GM10847 (cell line): ENCODE measurements around the gene CDC42BPB.

ENCODE experiments used
- POLR2A ChIP-seq: IDR thresholded peaks from 2 replicates; pipeline ENCODE4 v1.6.1; 2011; ENCODE audit not compliant: insufficient read length; ENCODE audit errors: extremely low read depth

CDC42BPB gene

DNA sequence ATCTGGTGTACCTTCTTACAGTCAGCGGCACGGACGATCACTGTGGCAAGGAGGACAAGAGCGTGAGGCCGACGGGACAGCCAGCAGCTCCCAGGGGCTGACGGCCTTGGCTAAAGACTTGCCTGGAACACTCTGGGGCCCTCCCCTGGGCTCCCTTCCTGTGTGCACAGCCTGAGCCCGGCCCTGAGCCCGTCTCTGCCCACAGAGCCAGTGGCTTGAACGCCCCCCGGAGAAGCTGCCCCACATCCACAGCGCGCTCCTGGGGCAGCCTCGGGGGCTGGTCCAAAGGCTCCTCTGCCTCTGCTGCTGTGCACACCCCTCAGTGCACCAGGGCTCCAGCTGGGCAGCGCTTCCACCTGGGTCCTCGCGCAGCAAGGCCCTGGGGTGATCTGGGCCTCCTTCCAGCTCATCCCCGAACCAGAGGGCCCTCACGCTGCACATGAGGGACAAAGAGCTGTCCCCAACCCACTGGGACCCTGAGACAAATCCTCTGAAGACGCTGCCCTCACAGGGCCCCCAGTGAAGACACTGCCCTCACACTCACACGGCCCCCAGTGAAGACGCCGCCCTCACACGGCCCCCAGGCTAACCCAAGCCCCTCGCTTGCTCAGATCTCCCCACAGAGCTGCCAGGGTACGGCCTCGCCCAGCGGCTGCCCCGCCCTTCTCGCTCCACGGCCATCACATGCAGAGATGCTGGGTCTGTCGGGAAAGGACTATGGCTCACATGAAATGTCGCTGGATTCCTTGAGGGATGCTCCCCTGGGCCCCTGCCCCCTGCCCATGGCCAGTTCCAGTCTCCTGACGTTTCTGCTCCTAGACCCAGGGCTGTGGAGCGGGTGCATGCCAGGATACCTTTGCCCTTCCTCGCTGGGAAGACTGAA is 112.7 kb downstream of the CDC42BPB start:
- no peak for TF ChIP-seq POLR2A

DNA sequence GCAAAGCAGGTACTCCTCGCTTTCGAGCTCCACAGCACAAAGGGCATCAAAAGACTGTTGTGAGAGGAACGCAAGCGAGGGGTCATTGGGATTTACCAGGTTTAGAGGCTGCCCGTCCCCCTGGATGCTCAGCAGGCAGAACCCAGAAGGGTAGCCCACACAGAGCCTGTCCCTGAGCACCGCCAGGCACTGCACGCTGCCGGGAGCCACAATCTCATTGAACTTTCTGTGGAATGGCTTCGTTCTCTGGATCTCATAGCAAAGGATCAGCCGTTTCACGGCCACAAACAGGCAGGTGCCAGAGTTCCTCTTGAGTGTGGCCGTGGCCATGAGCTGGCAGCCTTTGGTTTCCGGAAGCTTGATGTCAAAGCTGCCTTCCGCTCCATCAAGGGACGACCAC is 113.4 kb downstream of the CDC42BPB start:
- no peak for TF ChIP-seq POLR2A

DNA sequence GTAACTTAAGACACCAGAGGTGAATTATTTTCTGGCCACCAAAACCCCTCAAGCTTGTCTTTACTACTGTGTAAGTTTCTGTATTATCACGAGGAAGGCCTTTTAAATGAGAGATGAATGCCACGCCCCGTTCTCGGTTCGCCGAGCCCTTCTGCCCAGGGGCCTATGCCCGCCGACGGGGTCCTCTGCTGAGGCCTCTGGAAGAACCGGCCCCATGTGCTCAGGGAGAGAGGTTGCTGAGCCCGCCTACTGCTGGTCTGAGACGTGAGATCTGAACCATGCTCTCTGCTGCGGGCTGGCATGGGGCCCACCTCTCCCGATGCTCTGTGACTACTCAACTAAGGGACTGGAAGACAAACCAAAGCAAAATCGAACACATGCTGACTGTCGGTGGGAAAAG is 113.9 kb downstream of the CDC42BPB start:
- no peak for TF ChIP-seq POLR2A

DNA sequence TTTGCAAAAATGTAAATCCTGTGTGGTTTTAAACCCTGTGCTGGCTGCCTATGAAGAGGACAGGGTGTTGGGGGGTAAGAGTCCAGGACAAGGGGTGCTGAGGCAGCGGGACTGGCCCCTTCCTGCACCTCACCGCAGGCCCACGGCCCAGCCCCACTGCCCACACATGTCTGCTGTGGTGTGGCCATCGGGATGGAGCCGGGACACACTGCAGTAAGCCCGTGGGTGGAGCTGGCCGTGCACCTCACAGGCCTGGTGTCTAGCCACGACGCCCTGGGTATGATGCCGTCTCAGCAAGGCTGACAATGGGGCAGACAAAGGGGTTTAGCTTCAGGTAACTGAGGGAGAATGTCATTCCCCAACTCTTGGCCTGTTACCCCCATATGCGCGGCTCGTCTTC is 115.3 kb downstream of the CDC42BPB start:
- no peak for TF ChIP-seq POLR2A

DNA sequence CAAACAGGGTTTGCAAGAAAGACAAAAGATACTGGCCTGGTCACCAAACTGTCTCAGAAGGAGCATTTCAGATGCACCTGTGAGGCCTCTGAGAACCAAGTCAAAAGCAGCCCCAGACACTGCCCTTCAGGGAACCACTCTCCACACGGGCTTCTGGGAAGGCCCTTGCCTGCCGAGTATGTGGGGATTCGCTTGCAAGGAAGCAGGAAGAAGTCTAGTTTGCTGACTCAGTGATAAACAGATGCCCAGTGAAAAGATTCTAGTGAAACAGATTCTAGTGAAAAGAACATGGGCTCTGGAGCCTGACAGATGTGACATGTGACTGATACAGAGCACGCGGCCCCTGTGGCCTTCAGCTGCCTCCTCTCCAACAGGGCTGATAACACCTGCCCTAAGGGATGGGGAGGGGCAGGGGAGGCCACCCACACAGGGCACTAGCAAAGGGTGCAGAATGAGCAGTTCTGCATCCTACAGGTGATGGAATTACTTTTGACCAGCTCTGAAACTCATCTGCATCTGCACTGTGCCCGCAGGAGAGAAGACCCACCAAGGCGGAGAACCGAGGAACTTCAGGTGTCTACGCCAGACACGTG is 115.8 kb downstream of the CDC42BPB start:
- no peak for TF ChIP-seq POLR2A

DNA sequence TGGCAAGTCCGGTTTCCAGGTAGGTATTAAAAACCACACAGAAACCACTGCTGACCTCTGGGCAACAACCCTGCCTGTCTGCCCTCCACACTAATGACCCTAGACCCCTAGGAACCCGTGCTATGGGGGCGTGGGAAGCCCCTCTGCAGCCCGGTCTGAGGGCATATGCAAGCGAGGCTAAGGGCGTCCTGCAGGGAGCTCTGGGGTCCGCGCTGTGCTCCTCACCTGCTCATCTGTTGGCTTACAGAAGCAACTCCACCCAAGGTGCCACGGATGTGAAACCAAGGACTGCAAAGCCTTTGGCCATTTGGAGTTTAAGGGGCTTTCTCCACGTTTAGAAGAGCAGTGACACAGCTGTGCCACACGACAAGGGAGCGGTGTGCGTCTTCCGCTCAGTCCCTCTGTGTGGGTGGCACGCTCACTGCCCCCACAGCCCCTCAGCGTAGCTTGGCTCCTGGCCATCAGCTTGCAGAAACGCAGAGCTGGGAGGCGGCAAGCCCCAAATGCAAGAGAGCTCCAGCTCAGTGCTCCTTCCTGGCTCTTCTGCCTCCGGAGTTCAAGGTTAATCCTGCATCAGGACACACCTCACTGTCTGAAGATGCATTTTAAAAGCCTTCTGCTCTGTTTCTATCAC is 116.5 kb downstream of the CDC42BPB start:
- TF ChIP-seq POLR2A, result no peak

DNA sequence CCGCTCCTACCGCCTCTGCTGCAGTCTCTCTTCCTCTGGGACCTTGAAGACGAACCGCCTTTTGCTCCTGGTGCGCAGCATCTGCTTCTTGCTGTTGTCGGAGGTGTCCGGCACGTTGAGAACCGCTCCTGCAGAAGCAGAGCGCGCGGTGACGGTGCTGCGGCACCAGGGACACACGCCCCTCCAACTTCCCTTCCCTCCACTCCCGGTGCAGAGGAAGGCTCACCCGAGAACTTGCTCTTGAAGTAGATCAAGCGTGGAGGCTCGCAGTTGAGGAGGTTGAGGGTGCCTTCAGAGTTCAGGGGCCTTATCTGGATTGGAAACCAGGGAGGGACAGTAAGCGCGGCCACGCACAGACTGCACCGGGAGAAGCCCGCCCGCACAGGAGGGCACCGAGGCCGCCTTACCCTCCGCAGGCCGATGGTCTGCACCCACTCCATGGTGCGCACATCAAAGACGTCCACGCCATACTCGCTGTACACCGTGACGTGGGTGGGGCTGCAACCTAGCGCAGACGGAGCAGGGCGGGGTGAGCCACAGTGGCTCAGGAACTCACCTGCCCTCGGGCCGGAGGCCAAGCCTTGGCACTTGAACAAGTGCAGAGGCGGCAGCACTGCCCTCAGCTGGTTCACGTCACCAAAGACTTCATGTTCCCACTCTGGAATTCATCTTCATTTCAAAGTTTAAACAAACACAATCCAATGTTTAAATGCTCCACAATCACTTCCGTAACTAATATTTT is 117.4 kb downstream of the CDC42BPB start:
- TF ChIP-seq POLR2A, result no peak

DNA sequence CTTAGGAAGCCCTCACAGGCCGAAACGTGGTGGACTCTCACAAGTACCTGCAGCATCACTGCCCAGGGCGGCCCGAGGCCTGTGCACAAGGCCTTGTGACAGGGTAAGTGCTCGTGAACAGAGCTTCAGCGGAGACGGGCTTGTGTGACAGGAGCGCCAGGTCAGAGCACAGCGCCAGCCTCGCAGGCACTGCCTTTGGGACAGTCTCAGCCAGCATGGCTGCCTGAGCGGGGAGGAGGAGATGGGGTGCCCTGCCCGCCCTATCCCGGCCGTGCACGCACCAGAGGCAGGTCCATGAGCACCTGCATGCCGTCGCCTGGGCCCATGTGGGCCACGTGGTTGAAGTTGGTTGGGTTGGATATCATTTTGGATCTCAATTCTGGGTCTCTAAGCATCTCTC is 118.0 kb downstream of the CDC42BPB start:
- TF ChIP-seq POLR2A, result no peak

DNA sequence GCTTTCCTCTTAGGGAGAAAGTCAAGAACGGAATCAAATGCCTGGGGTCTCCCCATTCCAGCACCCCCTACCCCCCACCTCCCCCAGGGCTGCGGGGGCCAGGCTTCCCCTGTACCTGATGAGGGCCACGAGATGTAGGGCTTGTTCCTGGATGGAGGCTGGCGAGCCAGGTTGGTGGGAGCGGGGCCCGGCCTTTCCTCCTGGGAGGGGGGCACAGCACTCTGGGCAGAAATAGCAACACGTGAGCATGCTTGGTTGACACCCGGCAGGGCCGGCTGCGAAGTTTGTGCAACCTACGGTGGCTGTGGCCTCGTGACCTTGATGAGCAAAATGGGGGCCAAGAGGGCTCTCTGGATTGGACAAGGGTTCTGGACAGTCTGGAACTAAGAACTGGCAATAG is 119.2 kb downstream of the CDC42BPB start:
- no peak for TF ChIP-seq POLR2A

DNA sequence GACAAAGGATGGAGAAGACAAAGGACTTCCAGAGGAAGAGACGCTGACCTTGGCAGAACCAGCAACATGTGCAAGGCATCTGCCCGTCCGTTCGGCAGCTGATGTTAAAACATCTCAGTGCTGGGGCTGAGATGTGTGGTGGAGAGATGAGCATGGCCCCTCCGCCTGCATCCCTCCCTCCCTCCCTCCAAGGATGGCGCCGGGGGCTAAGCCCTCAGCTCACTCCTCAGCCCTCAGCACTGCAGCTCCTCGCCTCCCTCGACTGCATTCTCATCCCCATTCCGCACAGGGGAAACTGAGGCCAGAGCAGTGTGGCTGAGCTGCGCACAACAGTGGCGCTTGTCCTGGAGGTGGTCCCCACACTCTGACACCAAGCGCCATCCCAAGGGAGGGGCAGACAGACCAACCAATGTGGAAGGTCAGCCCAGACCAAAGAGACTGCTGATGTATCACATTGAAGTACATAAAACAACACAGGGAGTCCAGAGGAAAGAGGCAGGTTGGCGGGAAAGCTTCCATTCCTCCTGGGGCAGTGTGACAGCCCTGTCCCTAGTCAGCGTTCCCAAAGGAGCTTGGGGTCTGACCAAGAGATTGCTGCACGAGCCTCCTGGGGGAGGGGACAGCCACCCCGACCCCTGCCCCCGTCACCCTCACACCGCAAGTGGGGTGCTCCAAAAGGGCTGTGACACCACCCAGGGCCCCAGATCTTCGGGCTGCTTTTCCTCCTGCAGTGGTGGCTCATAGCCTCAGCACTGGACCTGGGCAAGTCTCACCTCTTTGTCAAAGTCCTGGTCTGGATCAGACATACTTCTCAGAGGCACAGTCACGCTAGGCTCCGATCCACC is 119.8 kb downstream of the CDC42BPB start:
- TF ChIP-seq POLR2A, result no peak

DNA sequence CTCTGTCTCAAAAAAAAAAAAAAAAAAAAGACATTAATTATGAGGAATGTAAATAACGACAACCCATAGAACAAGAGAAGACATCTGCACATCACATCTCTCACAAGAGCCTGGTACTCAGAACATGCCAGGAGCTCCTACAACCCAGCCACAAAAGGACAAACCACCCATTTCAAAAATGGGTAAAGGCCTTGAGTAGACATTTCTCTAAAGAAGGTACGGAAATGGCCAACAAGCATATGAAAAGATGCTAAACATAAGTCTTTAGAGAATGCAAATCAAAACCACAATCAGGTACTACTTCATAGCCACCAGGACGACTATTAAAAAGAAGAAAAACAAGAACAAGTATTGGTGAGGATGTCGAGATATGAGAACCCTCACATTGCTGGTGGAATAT is 121.6 kb downstream of the CDC42BPB start:
- TF ChIP-seq POLR2A, result no peak

DNA sequence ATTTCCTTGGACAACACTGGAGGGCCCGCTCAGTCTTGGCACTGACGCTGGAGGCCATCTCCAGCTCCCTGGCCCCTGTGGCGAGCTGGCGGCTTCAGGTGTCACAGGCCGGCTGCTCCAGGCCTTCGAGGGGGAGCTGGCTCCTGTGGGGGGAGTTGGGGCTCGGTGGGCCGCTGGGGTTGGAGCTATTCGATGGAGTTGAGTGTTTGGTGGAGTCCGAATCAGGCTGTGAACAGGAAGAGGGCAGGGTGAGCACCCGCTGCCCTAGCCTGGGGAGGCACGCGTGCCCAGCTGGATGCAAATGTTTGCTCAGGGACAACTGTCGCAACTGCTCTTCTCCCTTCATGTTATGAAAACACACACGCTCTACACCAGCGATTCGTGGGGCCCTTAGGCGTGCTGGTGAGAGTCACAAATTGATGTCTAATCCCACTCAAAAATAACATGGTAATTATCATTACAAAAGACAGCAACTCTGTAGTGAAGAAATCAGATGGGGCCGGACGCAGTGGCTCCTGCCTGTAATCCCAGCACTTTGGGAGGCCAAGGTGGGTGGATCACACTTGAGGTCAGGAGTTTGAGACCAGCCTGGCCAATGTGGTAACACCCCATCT is 123.6 kb downstream of the CDC42BPB start:
- no peak for TF ChIP-seq POLR2A

DNA sequence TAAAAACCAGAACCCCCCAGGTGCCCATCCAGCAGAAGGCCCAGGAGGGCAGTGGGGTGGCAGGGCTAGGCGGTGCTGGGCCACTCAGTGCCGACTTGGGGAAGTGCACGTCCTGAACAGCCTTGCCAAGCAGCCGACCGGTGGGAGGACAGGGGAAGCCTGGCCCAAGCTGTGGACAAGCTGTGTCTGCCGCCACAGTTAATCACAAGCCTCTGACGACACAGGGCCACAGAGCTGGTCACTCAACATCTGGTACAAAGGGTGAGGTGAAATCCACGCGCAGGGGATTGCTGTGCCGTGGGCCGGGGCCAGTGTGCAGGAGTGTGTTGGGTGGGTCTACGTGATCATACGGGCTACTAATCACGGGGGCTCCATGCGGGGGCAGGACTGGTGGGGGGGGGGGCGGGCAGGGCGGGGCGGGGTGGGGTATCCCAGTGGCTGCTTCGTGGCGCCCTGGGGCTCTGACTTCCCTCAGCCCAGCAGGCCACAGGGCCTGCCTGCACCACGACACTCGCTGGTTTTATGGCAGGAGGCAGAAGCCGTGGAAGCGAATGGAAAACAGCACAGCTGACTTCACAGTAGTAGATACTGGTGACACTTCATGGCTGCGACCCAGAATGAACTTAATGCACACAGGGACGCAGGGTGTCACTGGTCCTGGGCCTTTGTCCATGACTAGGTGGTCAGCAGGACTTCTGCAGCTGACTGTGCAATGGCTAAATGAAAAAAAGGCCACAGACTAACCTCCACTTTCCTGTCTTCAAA is 124.7 kb downstream of the CDC42BPB start:
- TF ChIP-seq POLR2A, result no peak
